GM21528 (cell line): ENCODE results near the gene HMGCS2.

Experiments
- ATAC-seq: cut with Tn5 transposase; IDR thresholded peaks from one replicate; pipeline ENCODE4 v1.9.1; 2021; ENCODE audit warnings: mild to moderate bottlenecking, moderate library complexity; ENCODE audit not compliant: unreplicated experiment, low FRiP score

HMGCS2 gene

DNA sequence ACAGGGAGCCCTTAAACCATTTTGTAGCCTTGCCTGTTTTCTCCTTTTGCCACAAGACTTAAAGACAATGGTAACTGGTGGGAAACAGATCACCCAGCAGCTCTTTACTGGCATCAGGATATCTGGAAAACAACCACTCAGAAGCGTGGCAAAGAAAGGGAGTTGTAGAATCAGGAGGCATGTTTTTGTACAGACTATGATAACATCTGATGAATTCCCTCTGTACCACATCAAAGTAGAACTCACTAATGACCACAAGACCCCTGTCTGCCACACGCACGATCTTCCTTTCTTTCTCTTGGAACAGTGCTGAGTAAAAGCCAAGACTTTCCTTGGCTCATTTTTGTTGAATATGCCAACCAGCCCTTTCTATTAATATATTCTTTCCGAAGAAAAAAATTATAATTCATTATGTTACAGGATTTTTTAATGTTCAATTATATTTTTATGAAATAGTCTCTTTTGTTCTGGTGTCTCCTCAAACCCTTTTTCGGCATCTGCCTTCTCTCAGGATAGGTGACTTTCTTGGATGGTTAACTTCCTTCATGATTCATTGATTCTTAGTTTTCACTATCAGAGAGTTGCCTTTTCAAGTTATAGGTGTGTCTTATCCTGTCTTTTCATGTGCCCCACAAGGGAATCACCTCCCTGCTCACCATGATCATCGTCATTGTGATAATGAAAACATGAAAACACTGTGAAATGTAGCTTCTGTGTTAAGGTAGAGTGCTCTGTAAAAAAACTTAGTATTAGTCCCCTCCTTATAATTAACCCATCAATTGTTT lies 64.8 kb downstream of the HMGCS2 start:
- no peak for ATAC-seq

DNA sequence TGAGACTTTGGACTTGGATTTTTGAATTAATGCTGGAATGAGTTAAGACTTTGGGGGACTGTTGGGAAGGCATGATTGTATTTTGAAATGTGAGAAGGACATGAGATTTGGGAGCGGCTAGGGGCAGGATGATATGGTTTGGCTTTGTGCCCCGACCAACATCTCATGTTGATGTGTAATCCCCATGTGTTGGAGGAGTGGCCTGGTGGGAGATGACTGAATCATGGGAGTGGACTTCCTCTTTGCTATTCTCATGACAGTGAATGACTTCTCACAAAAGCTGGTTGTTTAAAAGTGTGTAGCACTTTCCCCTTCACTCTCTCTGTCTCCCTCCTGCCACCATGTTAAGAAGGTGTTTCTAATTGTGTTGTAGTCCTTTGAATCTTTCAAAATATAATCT lies 66.3 kb downstream of the HMGCS2 start:
- no peak for ATAC-seq

DNA sequence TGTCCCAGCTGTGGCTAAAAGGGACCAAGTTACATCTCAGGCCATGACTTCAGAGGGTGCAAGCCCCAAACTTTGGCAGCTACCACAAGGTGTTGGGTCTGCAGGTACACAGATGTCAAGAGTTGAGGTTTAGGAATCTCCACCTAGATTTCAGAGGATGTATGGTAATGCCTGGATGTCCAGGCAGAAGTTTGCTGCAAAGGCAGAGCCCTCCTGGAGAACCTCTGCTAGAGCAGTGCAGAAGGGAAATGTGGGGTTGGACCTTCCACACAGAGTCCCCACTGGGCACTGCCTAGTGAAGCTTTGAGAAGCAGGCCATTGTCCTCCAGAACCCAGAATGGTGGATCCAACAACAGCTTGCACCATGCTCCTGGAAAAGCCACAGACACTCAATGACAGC lies 67.0 kb downstream of the HMGCS2 start:
- ATAC-seq = no peak

DNA sequence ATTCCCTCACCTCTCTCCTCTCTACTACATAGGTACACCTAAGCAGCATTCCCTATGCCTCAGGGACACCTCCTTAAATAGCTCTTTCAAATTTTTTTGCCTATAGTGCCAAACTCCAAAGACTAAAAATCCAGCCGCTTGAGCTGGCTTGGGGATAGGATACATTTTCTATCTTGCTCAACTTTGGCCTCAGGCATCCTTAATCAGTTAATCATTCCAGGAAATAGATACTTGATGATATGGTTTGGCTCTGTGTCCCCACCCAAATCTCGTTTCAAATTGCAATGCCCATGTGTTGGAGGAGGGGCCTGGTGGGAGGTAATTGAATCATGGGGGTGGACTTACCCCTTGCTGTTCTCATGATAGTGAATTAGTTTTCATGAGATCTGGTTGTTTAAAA lies 68.4 kb downstream of the HMGCS2 start:
- no peak for ATAC-seq
